Measurements from ENCODE around the gene RAB6B.

RAB6B gene

DNA sequence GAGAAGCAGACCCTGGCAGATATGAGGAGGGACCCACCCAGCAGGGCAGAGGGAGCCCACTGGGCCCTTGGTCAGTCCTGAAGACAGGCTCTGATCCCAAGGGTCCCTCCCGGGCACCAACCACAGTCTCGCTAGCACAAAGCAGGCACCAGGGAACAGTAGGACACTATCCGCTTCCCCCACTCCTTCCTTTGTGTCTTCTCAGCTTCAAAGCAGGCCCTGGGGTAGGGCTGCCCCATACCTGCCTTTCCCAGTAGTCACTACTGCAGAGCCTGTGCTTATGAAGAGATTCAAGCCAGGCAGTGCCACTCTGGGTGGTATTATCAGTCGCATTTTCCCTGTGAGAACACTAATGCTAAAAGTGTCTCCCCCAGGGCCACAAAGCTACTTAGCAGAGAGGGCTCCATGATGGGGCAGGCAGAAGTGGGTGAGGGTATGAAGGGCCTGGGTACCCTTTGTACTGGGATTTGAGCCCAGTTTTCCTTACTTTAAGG lies 57.3 kb downstream of the RAB6B start:
- DNase-seq (ENCODE audit: low read depth in 2 of 2): no peak
- H3K4me3 ChIP-seq (replicated peaks in 1 of 2; ENCODE audit: low read depth in 2 of 2, low read length in 2 of 2): no peak overlapping the region
- TF ChIP-seq, protein P1, sequence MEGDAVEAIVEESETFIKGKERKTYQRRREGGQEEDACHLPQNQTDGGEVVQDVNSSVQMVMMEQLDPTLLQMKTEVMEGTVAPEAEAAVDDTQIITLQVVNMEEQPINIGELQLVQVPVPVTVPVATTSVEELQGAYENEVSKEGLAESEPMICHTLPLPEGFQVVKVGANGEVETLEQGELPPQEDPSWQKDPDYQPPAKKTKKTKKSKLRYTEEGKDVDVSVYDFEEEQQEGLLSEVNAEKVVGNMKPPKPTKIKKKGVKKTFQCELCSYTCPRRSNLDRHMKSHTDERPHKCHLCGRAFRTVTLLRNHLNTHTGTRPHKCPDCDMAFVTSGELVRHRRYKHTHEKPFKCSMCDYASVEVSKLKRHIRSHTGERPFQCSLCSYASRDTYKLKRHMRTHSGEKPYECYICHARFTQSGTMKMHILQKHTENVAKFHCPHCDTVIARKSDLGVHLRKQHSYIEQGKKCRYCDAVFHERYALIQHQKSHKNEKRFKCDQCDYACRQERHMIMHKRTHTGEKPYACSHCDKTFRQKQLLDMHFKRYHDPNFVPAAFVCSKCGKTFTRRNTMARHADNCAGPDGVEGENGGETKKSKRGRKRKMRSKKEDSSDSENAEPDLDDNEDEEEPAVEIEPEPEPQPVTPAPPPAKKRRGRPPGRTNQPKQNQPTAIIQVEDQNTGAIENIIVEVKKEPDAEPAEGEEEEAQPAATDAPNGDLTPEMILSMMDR (IDR thresholded peaks at IDR 0.05; ENCODE audit: low read depth, low read length): no peak

DNA sequence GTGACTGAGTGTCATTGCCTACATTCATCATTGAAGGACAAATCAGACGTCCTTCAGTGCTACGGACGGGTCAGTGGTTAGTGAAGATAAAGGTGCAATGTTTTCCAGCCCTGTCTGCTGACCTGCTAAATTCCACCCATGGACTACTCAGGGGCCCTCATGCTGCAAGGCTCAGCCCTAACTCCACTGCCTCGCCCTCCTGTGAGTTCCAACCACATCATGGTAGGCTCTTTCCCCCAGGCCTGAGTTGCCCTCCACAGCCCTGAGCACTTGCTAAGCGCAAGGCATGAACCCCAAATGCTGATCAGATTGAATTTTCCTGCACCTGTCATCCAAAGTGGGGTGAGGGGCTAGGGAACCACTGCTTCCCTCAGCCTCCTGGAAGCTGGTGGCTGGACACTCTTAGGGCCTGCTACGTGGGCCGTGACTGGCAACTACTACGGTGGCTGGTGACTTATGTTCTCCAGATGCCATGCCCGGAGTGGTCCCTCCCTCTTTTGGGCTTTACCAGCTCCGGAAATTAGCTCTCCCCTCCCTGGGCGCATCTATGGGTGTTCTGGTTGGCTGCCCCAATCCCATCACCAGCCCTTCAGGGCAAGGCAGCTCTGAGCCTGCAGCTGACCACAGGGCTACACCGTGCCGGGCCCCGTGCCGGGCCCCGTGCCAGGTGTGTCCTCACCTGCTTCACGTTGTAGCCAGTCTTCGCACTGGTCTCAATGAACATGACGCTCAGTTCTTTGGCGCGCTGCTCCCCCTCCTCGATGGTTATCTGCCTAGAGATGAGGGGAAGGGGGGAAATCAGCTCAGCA lies 58.0 kb downstream of the RAB6B start:
- no peak overlapping the region for H3K4me3 ChIP-seq (replicated peaks in 1 of 2; ENCODE audit: low read depth in 2 of 2, low read length in 2 of 2)
- TF ChIP-seq, protein P1 (IDR thresholded peaks at IDR 0.05; ENCODE audit: low read depth, low read length): no peak
- DNase-seq (ENCODE audit: low read depth in 2 of 2): no peak

DNA sequence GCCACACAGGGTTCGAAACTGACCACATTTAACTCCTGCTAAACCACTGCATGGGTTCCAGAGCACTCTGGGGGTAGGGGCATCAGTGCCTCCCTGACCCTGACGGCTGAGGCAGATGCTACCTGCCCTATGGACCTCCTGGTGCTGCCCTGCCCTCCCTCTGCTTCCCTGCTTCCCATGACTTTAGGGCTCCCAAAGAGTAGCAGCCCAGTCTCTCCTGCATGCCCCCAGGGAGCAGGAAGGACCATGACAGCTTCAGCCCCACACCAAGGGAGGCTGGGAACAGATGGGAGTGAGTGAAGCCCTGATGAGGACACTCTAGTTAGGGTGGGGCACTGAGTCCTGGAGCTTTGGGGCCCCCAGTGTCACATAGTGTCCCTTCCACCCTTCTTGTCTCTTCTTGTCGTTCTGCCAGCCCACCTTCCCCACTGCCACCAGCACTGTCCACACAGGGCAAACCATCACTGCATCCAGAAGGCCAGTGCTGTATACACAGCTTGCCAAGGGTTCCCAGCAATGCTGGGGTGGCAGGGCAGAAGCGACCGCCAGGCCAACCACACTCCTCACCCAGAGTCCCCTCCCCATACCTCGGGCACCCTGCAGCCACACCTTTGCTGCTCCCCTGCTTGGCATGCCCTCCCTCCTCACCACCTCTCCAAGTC lies 59.1 kb downstream of the RAB6B start:
- TF ChIP-seq, protein P1 (IDR thresholded peaks at IDR 0.05; ENCODE audit: low read depth, low read length): no peak
- no peak for DNase-seq (ENCODE audit: low read depth in 2 of 2)
- H3K4me3 ChIP-seq (replicated peaks in 1 of 2; ENCODE audit: low read depth in 2 of 2, low read length in 2 of 2): no peak overlapping the region

DNA sequence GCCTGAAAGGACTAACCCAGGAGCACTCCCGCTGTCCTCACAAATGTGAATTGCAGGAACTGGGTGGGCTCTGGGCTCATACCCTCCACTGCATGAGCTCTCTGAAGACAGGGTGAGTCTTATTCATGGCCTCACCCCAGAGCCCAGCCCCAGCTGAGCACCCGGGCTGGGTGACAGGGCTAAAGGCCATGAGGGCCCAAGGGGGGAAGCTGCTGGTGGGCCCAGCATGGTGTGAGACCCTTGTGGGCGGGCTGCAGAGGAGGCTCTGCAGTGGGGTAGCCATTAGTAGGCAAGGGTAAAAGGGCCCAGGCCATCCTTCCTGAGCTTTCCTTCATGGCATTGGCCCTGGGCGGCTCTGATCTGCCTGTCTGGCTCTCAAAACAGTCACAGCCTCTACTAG lies 59.7 kb downstream of the RAB6B start:
- TF ChIP-seq, protein P1 (IDR thresholded peaks at IDR 0.05; ENCODE audit: low read depth, low read length): no peak
- DNase-seq (ENCODE audit: low read depth in 2 of 2): no peak
- H3K4me3 ChIP-seq (replicated peaks in 1 of 2; ENCODE audit: low read depth in 2 of 2, low read length in 2 of 2): no peak overlapping the region

DNA sequence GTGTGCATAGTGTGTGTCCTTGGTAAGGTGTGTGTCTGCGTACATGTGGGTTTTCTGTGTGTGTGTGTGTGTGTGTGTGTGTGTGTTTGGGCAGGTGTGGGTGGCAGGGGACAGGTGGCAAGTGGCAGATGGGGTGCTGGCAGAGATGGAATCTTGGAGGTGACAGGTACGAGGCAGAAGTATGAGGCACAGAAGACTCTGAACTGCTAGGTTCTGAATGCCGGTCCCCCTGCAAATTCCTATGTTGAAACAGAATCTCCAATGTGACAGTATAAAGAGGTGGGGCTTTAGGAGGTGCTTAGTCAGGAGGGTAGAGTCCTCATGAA lies 60.3 kb downstream of the RAB6B start:
- no peak overlapping the region for H3K4me3 ChIP-seq (replicated peaks in 1 of 2; ENCODE audit: low read depth in 2 of 2, low read length in 2 of 2)
- no peak for DNase-seq (ENCODE audit: low read depth in 2 of 2)
- TF ChIP-seq, protein P1 (IDR thresholded peaks at IDR 0.05; ENCODE audit: low read depth, low read length): no peak

DNA sequence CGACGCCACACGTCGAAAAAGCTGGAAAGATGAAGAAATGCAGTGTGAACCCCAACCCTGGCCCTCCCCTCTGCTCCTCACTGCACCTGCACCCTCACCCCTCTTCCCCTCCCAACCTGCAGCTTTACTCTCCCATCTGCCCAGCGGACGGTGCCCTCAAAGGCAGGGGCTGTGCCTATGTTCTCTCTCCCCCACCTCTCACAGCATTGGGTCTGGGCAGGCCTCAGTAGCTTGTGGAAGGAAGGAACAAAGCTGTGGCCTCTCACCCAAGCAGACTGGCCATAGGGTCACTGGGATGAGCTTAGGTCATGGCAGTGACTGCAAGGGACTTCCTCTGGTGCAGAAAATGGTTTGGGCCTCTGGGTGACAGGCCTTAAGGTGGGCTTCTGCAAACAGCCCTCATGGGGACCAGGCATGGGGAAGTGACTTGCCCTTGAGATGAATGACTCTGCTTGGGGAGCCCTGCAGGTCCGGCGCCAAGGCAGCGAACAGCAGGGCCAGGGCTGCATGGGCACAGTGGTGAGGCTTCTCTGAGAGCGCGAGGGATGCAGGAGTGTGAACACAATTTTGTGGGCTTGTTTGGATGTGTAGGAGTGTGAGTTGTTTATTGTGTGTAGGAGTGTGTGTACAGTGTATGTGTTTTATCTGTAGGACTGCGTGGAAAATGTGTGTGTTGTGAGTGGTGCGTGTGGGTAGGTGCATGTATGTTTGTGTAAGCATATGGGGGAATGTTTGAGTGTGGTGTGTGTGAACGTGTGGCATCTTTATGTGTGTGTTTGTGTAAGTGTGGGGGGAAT lies 60.9 kb downstream of the RAB6B start:
- TF ChIP-seq, protein P1 (IDR thresholded peaks at IDR 0.05; ENCODE audit: low read depth, low read length): no peak
- DNase-seq (ENCODE audit: low read depth in 2 of 2): no peak
- no peak overlapping the region for H3K4me3 ChIP-seq (replicated peaks in 1 of 2; ENCODE audit: low read depth in 2 of 2, low read length in 2 of 2)

All from cardiac fibroblast (primary cell).